Liver (tissue), 9 donors: ENCODE data around the gene FARS2. TPM values are rescaled to one million over a fixed set of nuclear protein-coding genes. Genes with fewer than 3 reads are reported as not detected.
"Not testable (repeated sequence)": the region's sequence is repeated elsewhere in the genome, so short reads cannot be mapped to it uniquely, and the experiment has no call there.

Experiments used
- DNase-seq: peaks from one replicate; pipeline ENCODE4 v3.0.0-alpha.2; 2017; ENCODE audit warnings: low spot score
- H3K27ac ChIP-seq, 2 donors: one replicate each; pipeline ENCODE4 v1.7.0; 2013; ENCODE audit warnings: inconsistent platforms in 2 of 2, low read length in 2 of 2, control low read depth in 1 of 2, low read depth in 1 of 2, mild to moderate bottlenecking in 1 of 2
- H3K27me3 ChIP-seq, 4 donors: one replicate each; pipeline versions ENCODE4 v1.6.1 to v1.7.0; 2013; ENCODE audit warnings: low read length in 3 of 4, inconsistent platforms in 1 of 4, mild to moderate bottlenecking in 1 of 4, moderate library complexity in 1 of 4; ENCODE audit not compliant: control insufficient read depth in 4 of 4, insufficient read depth in 4 of 4
- H3K36me3 ChIP-seq, 4 donors: one replicate each; pipeline versions ENCODE4 v1.6.1 to v1.7.0; 2013; ENCODE audit warnings: low read length in 3 of 4, mild to moderate bottlenecking in 3 of 4, low read depth in 1 of 4, moderate library complexity in 1 of 4; ENCODE audit not compliant: control insufficient read depth in 4 of 4, insufficient read depth in 3 of 4
- H3K4me1 ChIP-seq, 4 donors: one replicate each; pipeline versions ENCODE4 v1.6.1 to v1.7.0; 2013; ENCODE audit warnings: low read length in 3 of 4, mild to moderate bottlenecking in 3 of 4, moderate library complexity in 1 of 4; ENCODE audit not compliant: control insufficient read depth in 4 of 4, insufficient read depth in 4 of 4
- H3K4me3 ChIP-seq, 3 donors: one replicate each; pipeline versions ENCODE4 v1.6.1 to v1.7.0; 2013; ENCODE audit warnings: low read length in 3 of 3, control low read depth in 1 of 3, low read depth in 1 of 3, mild to moderate bottlenecking in 1 of 3
- H3K9ac ChIP-seq, 2 donors: one replicate each; pipeline ENCODE4 v1.7.0; 2013; ENCODE audit warnings: low read length in 2 of 2, mild to moderate bottlenecking in 2 of 2, moderate library complexity in 2 of 2, control low read depth in 1 of 2, low read depth in 1 of 2
- H3K9me3 ChIP-seq, 4 donors: one replicate each; pipeline versions ENCODE4 v1.6.1 to v1.7.0; 2013; ENCODE audit warnings: low read length in 3 of 4; ENCODE audit not compliant: control insufficient read depth in 4 of 4
- ATF3 ChIP-seq: IDR thresholded peaks from 2 replicates; pipeline ENCODE4 v1.6.1; 2016; ENCODE audit warnings: antibody characterized with exemption
- EGR1 ChIP-seq, 2 donors: IDR thresholded peaks; 2 replicates each; pipeline ENCODE4 v1.6.1; 2016 to 2018; ENCODE audit warnings: antibody characterized with exemption in 2 of 2, low read depth in 2 of 2
- FOXA1 ChIP-seq: IDR thresholded peaks from 2 replicates; pipeline ENCODE4 v1.6.1; 2016; ENCODE audit warnings: antibody characterized with exemption
- FOXA2 ChIP-seq: IDR thresholded peaks from 2 replicates; pipeline ENCODE4 v1.6.1; 2016; ENCODE audit warnings: antibody characterized with exemption
- GABPA ChIP-seq, 2 donors: IDR thresholded peaks in 1 of 2; conservative IDR thresholded peaks in 1 of 2; 2 replicates each; pipeline ENCODE4 v1.6.1; 2016; ENCODE audit warnings: antibody characterized with exemption in 2 of 2, mild to moderate bottlenecking in 1 of 2, moderate library complexity in 1 of 2
- HNF4A ChIP-seq, 2 donors: conservative IDR thresholded peaks; 2 replicates each; pipeline ENCODE4 v1.6.1; 2016; ENCODE audit warnings: antibody characterized with exemption in 2 of 2, mild to moderate bottlenecking in 2 of 2
- HNF4G ChIP-seq: IDR thresholded peaks from 2 replicates; pipeline ENCODE4 v1.6.1; 2016; ENCODE audit warnings: antibody characterized with exemption
- JUND ChIP-seq, 2 donors: IDR thresholded peaks; 2 replicates each; pipeline ENCODE4 v1.6.1; 2016; ENCODE audit warnings: antibody characterized with exemption in 2 of 2
- NR2F2 ChIP-seq: IDR thresholded peaks from 2 replicates; pipeline ENCODE4 v1.6.1; 2016; ENCODE audit warnings: antibody characterized with exemption
- RAD21 ChIP-seq, 2 donors: IDR thresholded peaks; 2 replicates each; pipeline ENCODE4 v1.6.1; 2016; ENCODE audit warnings: antibody characterized with exemption in 2 of 2, mild to moderate bottlenecking in 2 of 2
- RXRA ChIP-seq, 2 donors: IDR thresholded peaks; 2 replicates each; pipeline ENCODE4 v1.6.1; 2017 to 2018; ENCODE audit warnings: antibody characterized with exemption in 2 of 2, mild to moderate bottlenecking in 1 of 2
- SP1 ChIP-seq: IDR thresholded peaks from 2 replicates; pipeline ENCODE4 v1.6.1; 2018; ENCODE audit warnings: antibody characterized with exemption, mild to moderate bottlenecking
- TAF1 ChIP-seq: conservative IDR thresholded peaks from 2 replicates; pipeline ENCODE4 v1.6.1; 2016; ENCODE audit warnings: antibody characterized with exemption, mild to moderate bottlenecking
- YY1 ChIP-seq: IDR thresholded peaks from 2 replicates; pipeline ENCODE4 v1.6.1; 2016; ENCODE audit warnings: antibody characterized with exemption, mild to moderate bottlenecking
- ZBTB33 ChIP-seq: IDR thresholded peaks from 2 replicates; pipeline ENCODE4 v1.6.1; 2016; ENCODE audit warnings: antibody characterized with exemption
- WGBS: extraction: QIAGEN DNeasy Blood & Tissue Kit; methylation state at CpG from one replicate; pipeline ENCODE4 v1.1.7; 2013; 5-methylcytosine and 5-hydroxymethylcytosine counted together
- polyA plus RNA-seq, 2 donors: library from polyadenylated mRNA; stranded (reverse) in 1 of 2; unstranded in 1 of 2; fragments of 200-250 nt in 1 of 2; fragments of >200 nt in 1 of 2; fragmentation: Nextera tagmentation in 1 of 2; extraction: Ambion mirVana in 1 of 2; gene quantifications; one replicate each; pipeline versions ENCODE4 v1.2.1 to v1.2.3, GENCODE V29; 2013 to 2015
- total RNA-seq, 2 donors: library from RNA; depleted of rRNA; stranded (reverse); fragments of >200 nt; gene quantifications; one replicate each; pipeline ENCODE4 v1.2.3, GENCODE V29; 2014
- TF ChIP-seq, protein P1 (sequence below): IDR thresholded peaks from 2 replicates; pipeline ENCODE4 v1.6.1; 2016; ENCODE audit warnings: antibody characterized with exemption, mild to moderate bottlenecking
- TF ChIP-seq, protein P2 (sequence below): IDR thresholded peaks from 2 replicates; pipeline ENCODE4 v1.6.1; 2016; ENCODE audit warnings: antibody characterized with exemption
- TF ChIP-seq, protein P3 (sequence below): fragments of 150-350 bp; IDR thresholded peaks from 2 replicates; pipeline ENCODE4 v1.5.1; 2017; ENCODE audit warnings: improper control_type of control experiment, low read depth, low read length; ENCODE audit not compliant: missing input control
- donor health status: healthy.
- donor health status: healthy.
- donor health status: healthy.
- donor health status: healthy.
- donor health status: healthy.

The FARS2 gene
- total and polyA plus RNA-seq, 4 donors = 7.8 to 25.9 (median 11.2) TPM

- no peak for TF ChIP-seq ZBTB33
- TF ChIP-seq, protein P1, sequence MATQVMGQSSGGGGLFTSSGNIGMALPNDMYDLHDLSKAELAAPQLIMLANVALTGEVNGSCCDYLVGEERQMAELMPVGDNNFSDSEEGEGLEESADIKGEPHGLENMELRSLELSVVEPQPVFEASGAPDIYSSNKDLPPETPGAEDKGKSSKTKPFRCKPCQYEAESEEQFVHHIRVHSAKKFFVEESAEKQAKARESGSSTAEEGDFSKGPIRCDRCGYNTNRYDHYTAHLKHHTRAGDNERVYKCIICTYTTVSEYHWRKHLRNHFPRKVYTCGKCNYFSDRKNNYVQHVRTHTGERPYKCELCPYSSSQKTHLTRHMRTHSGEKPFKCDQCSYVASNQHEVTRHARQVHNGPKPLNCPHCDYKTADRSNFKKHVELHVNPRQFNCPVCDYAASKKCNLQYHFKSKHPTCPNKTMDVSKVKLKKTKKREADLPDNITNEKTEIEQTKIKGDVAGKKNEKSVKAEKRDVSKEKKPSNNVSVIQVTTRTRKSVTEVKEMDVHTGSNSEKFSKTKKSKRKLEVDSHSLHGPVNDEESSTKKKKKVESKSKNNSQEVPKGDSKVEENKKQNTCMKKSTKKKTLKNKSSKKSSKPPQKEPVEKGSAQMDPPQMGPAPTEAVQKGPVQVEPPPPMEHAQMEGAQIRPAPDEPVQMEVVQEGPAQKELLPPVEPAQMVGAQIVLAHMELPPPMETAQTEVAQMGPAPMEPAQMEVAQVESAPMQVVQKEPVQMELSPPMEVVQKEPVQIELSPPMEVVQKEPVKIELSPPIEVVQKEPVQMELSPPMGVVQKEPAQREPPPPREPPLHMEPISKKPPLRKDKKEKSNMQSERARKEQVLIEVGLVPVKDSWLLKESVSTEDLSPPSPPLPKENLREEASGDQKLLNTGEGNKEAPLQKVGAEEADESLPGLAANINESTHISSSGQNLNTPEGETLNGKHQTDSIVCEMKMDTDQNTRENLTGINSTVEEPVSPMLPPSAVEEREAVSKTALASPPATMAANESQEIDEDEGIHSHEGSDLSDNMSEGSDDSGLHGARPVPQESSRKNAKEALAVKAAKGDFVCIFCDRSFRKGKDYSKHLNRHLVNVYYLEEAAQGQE = no peak
- no peaks in the 10 kb centered on the region for H3K27me3 ChIP-seq
- H3K9ac ChIP-seq = no peak overlapping the region
- no peaks in the 10 kb centered on the region for H3K36me3 ChIP-seq
- 80% methylated on average over 3 of the region's 3 CpGs for WGBS
- H3K27ac ChIP-seq = no peak overlapping the region
- H3K4me3 ChIP-seq = no peak overlapping the region
- DNase-seq = no peak
- H3K4me1 ChIP-seq = no peaks in the 10 kb centered on the region
- no peaks in the 10 kb centered on the region for H3K9me3 ChIP-seq
These were observed 394.9 kb downstream of the FARS2 start for GRCh38 chr6:5656226-5656625.

DNA sequence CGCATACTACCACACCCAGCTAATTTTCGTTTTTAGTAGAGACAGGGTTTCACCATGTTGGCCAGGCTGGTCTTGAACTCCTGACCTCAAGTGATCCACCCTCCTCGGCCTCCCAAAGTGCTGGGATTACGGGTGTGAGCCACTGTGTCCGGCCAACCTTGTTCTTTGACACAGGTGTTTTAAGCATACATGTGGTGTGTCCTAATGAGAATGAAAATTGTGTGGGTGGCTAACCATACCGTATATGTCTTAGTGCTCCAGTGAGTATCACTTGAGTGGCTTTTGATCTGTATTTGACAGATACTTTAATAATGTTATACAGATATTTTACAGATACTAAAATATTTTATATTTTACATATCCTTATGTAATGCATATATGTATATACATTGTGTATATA lies 395.4 kb downstream of the FARS2 start:
- not testable (repeated sequence) for DNase-seq, H3K4me3 ChIP-seq, H3K36me3 ChIP-seq, H3K4me1 ChIP-seq, H3K9me3 ChIP-seq, H3K27ac ChIP-seq, H3K9ac ChIP-seq, H3K27me3 ChIP-seq
- WGBS = 95% methylated on average over 6 of the region's 6 CpGs

DNA sequence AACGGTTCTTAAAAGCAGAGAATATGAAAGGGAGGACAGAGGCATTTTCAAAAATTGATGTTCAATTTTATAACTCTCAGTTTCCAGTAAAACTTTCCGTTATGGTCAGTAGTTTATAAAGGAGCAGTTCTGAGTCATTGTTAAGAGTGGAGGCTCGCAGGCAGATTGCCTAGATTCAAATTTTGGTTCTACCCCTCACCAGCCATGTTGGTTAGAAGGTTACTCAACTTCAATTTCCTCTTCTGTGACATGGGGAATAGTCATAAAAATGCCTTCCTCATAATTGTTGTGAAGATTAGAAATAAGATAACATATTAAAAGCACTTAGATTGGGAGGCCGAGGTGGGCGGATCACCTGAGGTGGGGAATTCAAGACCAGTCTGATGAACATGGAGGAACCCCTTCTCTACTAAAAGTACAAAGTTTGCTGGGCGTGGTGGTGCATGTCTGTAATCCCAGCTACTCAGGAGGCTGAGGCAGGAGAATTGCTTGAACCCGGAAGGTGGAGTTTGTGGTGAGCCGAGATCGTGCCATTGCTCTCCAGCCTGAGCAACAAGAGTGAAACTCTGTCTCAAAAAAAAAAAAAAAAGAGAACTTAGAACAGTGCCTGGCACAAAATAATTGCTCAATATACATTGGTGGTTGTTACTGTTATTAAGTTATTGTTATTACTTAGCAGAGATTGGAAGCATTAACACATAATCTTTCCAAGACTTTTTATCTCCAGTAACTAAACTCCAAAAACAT lies 396.5 kb downstream of the FARS2 start:
- Histone ChIP-seq H3K36me3 (no peaks in the 10 kb centered on the region), H3K9ac (no peak overlapping the region), H3K4me3 (no peak overlapping the region), H3K27me3 (no peaks in the 10 kb centered on the region), H3K27ac (no peak overlapping the region), H3K4me1 (no peaks in the 10 kb centered on the region), H3K9me3 (no peaks in the 10 kb centered on the region)
- DNase-seq = no peak
- 90% methylated on average over 9 of the region's 9 CpGs for WGBS
- TF ChIP-seq TAF1 = no peak
- TF ChIP-seq ZBTB33 = no peak
- no peak for TF ChIP-seq EGR1 (IDR thresholded peaks at IDR 0.05; ENCODE audit: low read depth in 2 of 2)
- no peak for TF ChIP-seq JUND (IDR thresholded peaks at IDR 0.05)
- TF ChIP-seq FOXA1 = no peak
- no peak for TF ChIP-seq HNF4A (conservative IDR thresholded peaks at IDR 0.05)
- TF ChIP-seq, protein P2, sequence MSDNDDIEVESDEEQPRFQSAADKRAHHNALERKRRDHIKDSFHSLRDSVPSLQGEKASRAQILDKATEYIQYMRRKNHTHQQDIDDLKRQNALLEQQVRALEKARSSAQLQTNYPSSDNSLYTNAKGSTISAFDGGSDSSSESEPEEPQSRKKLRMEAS = no peak
- no peak for TF ChIP-seq FOXA2
- no peak for TF ChIP-seq YY1
- no peak for TF ChIP-seq HNF4G
- TF ChIP-seq, protein P3, sequence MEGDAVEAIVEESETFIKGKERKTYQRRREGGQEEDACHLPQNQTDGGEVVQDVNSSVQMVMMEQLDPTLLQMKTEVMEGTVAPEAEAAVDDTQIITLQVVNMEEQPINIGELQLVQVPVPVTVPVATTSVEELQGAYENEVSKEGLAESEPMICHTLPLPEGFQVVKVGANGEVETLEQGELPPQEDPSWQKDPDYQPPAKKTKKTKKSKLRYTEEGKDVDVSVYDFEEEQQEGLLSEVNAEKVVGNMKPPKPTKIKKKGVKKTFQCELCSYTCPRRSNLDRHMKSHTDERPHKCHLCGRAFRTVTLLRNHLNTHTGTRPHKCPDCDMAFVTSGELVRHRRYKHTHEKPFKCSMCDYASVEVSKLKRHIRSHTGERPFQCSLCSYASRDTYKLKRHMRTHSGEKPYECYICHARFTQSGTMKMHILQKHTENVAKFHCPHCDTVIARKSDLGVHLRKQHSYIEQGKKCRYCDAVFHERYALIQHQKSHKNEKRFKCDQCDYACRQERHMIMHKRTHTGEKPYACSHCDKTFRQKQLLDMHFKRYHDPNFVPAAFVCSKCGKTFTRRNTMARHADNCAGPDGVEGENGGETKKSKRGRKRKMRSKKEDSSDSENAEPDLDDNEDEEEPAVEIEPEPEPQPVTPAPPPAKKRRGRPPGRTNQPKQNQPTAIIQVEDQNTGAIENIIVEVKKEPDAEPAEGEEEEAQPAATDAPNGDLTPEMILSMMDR = no peak
- no peak for TF ChIP-seq RAD21 (IDR thresholded peaks at IDR 0.05)
- TF ChIP-seq ATF3 = no peak
- TF ChIP-seq GABPA (IDR thresholded peaks at IDR 0.05 in 1 of 2, conservative IDR thresholded peaks at IDR 0.05 in 1 of 2) = no peak
- TF ChIP-seq NR2F2 = no peak
- TF ChIP-seq RXRA (IDR thresholded peaks at IDR 0.05) = no peak
- no peak for TF ChIP-seq SP1
